K562 (cell line): ENCODE results near the gene PRKAG2. TPM values are rescaled to one million over a fixed set of nuclear protein-coding genes. Genes with fewer than 3 reads are reported as not detected.

Source experiments
- ATAC-seq: fragments of 200-7000 bp; cut with Tn5 transposase; 3 replicates; pipeline ENCODE4 v1.9.1; 2020; ENCODE audit warnings: moderate library complexity
- BruUV-seq: library from RNA; stranded (reverse); fragments of 400-500 nt; replicated peaks from 2 replicates; lab custom pipeline; 2021; lab: Mats Ljungman, UMichigan
- CTCF ChIA-PET: fragments of 300-600 bp; formaldehyde crosslinking; extraction: SDS; loops from one replicate; lab custom pipeline; 2021; ENCODE audit warnings: low intra/inter-chr PET ratio; lab: Yijun Ruan, JAX
- POLR2A ChIA-PET: fragments of 300-600, 350-650 bp; sonication (Branson Sonifier 250); formaldehyde crosslinking; extraction: SDS; loops from one replicate; lab custom pipeline; 2021; ENCODE audit warnings: antibody characterized with exemption, inconsistent platforms; lab: Yijun Ruan, JAX
- DNase-seq, 4 experiments: peaks; one replicate each; pipeline versions ENCODE4 v3.0.0 to v3.0.0-alpha.2; 2011 to 2018; ENCODE audit warnings: low spot score in 3 of 4, mixed read lengths in 3 of 4; ENCODE audit errors: extremely low read depth in 1 of 4
- FAIRE-seq: peaks from 2 replicates; lab custom pipeline; 2011; peaks lifted over from hg19 to GRCh38; lab: Jason Lieb, UNC
- H2AFZ ChIP-seq: 2 replicates; pipeline ENCODE4 v1.6.0; 2011; ENCODE audit warnings: low read depth, low read length, control low read depth, inconsistent platforms
- H3K27ac ChIP-seq: fragments of 200-600 bp; 3 replicates; pipeline ENCODE4 v1.8.0; 2011; ENCODE audit warnings: low read depth, mild to moderate bottlenecking, control low read depth, inconsistent platforms, low read length, moderate library complexity, mixed read lengths; ENCODE audit errors: extremely low read depth
- H3K27me3 ChIP-seq, 2 experiments: fragments of 300-600 bp in 1 of 2; 2 replicates in 1 of 2; 3 replicates in 1 of 2; pipeline versions ENCODE4 v1.6.0 to v1.8.0; 2011; ENCODE audit warnings: inconsistent platforms in 2 of 2, low read length in 2 of 2, mild to moderate bottlenecking in 1 of 2, mixed read lengths in 1 of 2, moderate library complexity in 1 of 2; ENCODE audit not compliant: control insufficient read depth in 2 of 2, insufficient read depth in 2 of 2
- H3K36me3 ChIP-seq: fragments of 300-600 bp; 3 replicates; pipeline ENCODE4 v1.8.0; 2011; ENCODE audit warnings: mild to moderate bottlenecking, low read length, inconsistent platforms; ENCODE audit not compliant: control insufficient read depth, insufficient read depth
- H3K4me1 ChIP-seq, 2 experiments: fragments of 200-600 bp in 1 of 2; replicated peaks in 1 of 2; 2 replicates in 1 of 2; 3 replicates in 1 of 2; pipeline versions ENCODE4 v1.5.1 to v1.8.0; 2011; ENCODE audit warnings: inconsistent platforms in 2 of 2, low read length in 2 of 2, mild to moderate bottlenecking in 1 of 2, mixed read lengths in 1 of 2, moderate library complexity in 1 of 2; ENCODE audit not compliant: control insufficient read depth in 2 of 2, insufficient read depth in 2 of 2
- H3K4me2 ChIP-seq: 2 replicates; pipeline ENCODE4 v1.6.1; 2011; ENCODE audit warnings: low read length, control low read depth, inconsistent platforms, mixed read lengths; ENCODE audit not compliant: insufficient read depth
- H3K4me3 ChIP-seq: fragments of 200-600 bp; sonication (generic), shearing (Covaris generic); 2 replicates; pipeline ENCODE4 v1.5.1; 2016; ENCODE audit warnings: control low read depth, inconsistent platforms
- H3K79me2 ChIP-seq: fragments of 200-600 bp; 3 replicates; pipeline ENCODE4 v1.8.0; 2011; ENCODE audit warnings: low read length, inconsistent platforms; ENCODE audit not compliant: control insufficient read depth, insufficient read depth
- H3K9ac ChIP-seq, 2 experiments: 2 replicates each; pipeline versions ENCODE4 v1.6.0 to v1.6.1; 2011; ENCODE audit warnings: low read depth in 2 of 2, low read length in 2 of 2, control low read depth in 1 of 2, inconsistent platforms in 1 of 2, mild to moderate bottlenecking in 1 of 2, mixed read lengths in 1 of 2; ENCODE audit not compliant: insufficient read depth in 1 of 2
- H3K9me1 ChIP-seq: one replicate; pipeline ENCODE4 v1.6.0; 2011; ENCODE audit warnings: inconsistent platforms, mild to moderate bottlenecking, low read length, moderate library complexity; ENCODE audit not compliant: control insufficient read depth, insufficient read depth
- H3K9me3 ChIP-seq: replicated peaks from 2 replicates; pipeline ENCODE4 v1.5.1; 2011; ENCODE audit warnings: low read depth, low read length, inconsistent platforms; ENCODE audit not compliant: control insufficient read depth, insufficient read depth
- H4K20me1 ChIP-seq: replicated peaks from 2 replicates; pipeline ENCODE4 v1.6.1; 2011; ENCODE audit warnings: low read length, inconsistent platforms, mixed read lengths; ENCODE audit not compliant: control insufficient read depth, insufficient read depth
- ADNP ChIP-seq: fragments of 200-800 bp; sonication (Bioruptor generic); IDR thresholded peaks from 2 replicates; pipeline ENCODE4 v1.6.1; 2016; ENCODE audit warnings: missing genetic modification characterization, missing compliant biosample characterization
- C11orf30 ChIP-seq: fragments of 450-650 bp; IDR thresholded peaks from 2 replicates; pipeline ENCODE4 v1.6.1; 2016; ENCODE audit warnings: low read depth, mild to moderate bottlenecking
- CBX8 ChIP-seq: fragments of 200-600 bp; sonication (generic); IDR thresholded peaks from 2 replicates; pipeline ENCODE4 v1.6.1; 2012; ENCODE audit warnings: borderline replicate concordance, mixed run types, low read depth, mild to moderate bottlenecking, moderate library complexity, mixed read lengths, low read length, control low read depth, inconsistent platforms; ENCODE audit not compliant: poor library complexity, severe bottlenecking; ENCODE audit errors: extremely low read depth
- ERF ChIP-seq: fragments of 450-650 bp; formaldehyde crosslinking; IDR thresholded peaks from 2 replicates; pipeline ENCODE4 v1.4.0; 2020; ENCODE audit warnings: mild to moderate bottlenecking, mixed read lengths
- EZH2 ChIP-seq: IDR thresholded peaks from 2 replicates; pipeline ENCODE4 v1.6.1; 2012; ENCODE audit warnings: low read depth, mild to moderate bottlenecking, inconsistent platforms, low read length, borderline replicate concordance
- IRF2 ChIP-seq: sonication (generic); formaldehyde crosslinking; IDR thresholded peaks from 2 replicates; pipeline ENCODE4 v1.8.1; 2022; ENCODE audit warnings: mild to moderate bottlenecking, missing genetic modification reagents
- MCM7 ChIP-seq, 2 experiments: fragments of 450-650 bp; IDR thresholded peaks; 2 replicates each; pipeline ENCODE4 v1.6.1; 2016 to 2018
- WGBS: fragments of 100-300 bp; shearing (Covaris generic); methylation state at CpG from one replicate; pipeline ENCODE4 v1.1.6; 2016; ENCODE audit warnings: low coverage, mixed read lengths; ENCODE audit not compliant: insufficient coverage; ENCODE audit errors: missing lambda C conversion rate; 5-methylcytosine and 5-hydroxymethylcytosine counted together
- in situ Hi-C: fragments of 300-500 bp; cut with MboI; formaldehyde crosslinking; loops from 4 replicates; pipeline ENCODE4 v1.15.0; 2018; ENCODE audit warnings: inconsistent platforms, mixed read lengths
- intact Hi-C: fragments of 100-400 bp; cut with micrococcal nuclease; formaldehyde crosslinking; loops from 2 replicates; pipeline ENCODE4 v1.14.2; 2022
- polyA plus RNA-seq, 8 experiments: library from polyadenylated mRNA; depleted of rRNA in 4 of 8; stranded (reverse) in 5 of 8; unstranded in 3 of 8; fragments of >200 nt; fragmentation: Nextera tagmentation in 2 of 8; fragmentation: Illumina TruSeq in 1 of 8; extraction: Ambion mirVana in 2 of 8; extraction: Trizol in 1 of 8; gene quantifications; 2 replicates each; pipeline versions ENCODE4 v1.2.1 to v1.2.3, GENCODE V29; 2011 to 2014; ENCODE audit warnings: inconsistent platforms in 1 of 8, missing spikeins in 1 of 8
- total RNA-seq, 7 experiments: library from RNA; depleted of rRNA in 6 of 7; stranded (reverse); fragments of >200 nt in 6 of 7; fragmentation: Illumina TruSeq in 2 of 7; extraction: Trizol in 2 of 7; gene quantifications; 2 replicates each; pipeline versions ENCODE4 v1.2.1 to v1.2.3, GENCODE V29; 2011 to 2021; ENCODE audit warnings: low replicate concordance in 1 of 7

The PRKAG2 gene
- total and polyA plus RNA-seq, 9 of the 15 experiments (the other 6 are each of a cell fraction or from before 2014, with no cell fraction given): 0.99 to 5.6 (median 3.3) TPM

DNA sequence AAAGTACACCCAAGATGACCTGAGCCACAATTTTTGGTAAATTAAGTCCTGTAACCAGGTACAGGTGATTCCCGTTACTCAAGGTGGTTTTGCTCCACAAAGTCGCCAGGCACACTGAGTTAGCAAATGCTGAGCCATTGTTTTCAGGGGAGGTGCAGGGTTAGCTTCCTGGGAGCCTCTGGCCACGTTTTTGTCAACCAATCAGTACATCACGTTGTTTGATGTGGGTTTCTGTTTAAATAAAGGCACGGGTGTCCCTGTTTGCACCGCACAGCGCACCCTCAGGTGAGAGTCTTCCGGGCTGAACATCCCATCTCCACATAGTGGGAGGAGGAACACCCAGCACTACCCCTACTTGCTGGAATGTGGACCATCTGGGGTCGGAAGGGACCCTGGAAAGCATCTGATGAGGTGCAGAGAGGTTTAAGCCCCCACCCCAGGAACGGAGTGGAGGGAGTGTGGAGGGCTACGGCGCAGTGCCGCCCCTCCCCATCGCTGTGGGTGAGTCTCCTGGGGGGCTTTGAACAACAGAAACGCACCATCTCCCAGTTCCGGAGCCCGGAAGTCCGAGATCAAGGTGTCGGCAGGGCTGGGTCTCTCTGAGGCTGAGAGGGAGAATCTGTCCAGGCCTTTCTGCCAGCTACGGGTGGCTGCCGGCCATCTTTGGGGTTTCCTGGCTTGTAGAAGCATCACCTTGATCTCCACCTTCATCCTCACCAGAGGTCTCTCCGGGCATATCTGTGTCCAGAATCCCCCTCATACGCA lies 42.5 kb downstream of the PRKAG2 start:
- Histone ChIP-seq H3K36me3 (no peaks in the 10 kb centered on the region), H3K4me2 (no peak overlapping the region), H3K79me2 (no peaks in the 10 kb centered on the region), H3K27ac (no peak overlapping the region; the same call in 2 of the 3 replicates), H3K9me3 (no peaks in the 10 kb centered on the region), H3K4me1 (peaks cover 0 to 5% of the 10 kb centered on the region in 2 experiments; a peak in 1 of 5 replicates), H3K9me1 (no peaks in the 10 kb centered on the region), H4K20me1 (peaks cover 17% of the 10 kb centered on the region), H3K4me3 (no peak overlapping the region), H2AFZ (no peak overlapping the region), H3K9ac (no peak overlapping the region), H3K27me3 (peaks cover 76 to 90% of the 10 kb centered on the region in 2 experiments)
- ChIA-PET POLR2A (interaction anchor here (0.5 kb wide), 1 partner anchor 41 kb away, joined by 4 read pairs; no protein-coding TSS in a partner anchor), CTCF (no interaction called here)
- in situ Hi-C loops: no loop called here
- BruUV-seq: no TSS peak
- WGBS: under 1% methylated on average over 23 of the region's 23 CpGs
- FAIRE-seq (peak; percentile 65), DNase-seq (no peak), ATAC-seq (no peak)
- TF ChIP-seq CBX8 (no peak), IRF2 (CRISPR knock-in tag) (no peak), C11orf30 (no peak), MCM7 (IDR thresholded peaks at IDR 0.05) (no peak), EZH2 (0 out of 2 replicates have a peak, but pooled peaks have one; percentile 18), ERF (CRISPR knock-in tag) (no peak), ADNP (no peak)
- intact Hi-C loops: no loop called here
